Liver (tissue), 3 donors: ENCODE measurements around the gene GANC.

Experiments used
- FOXA2 ChIP-seq: IDR thresholded peaks from 2 replicates; pipeline ENCODE4 v1.6.1; 2016; ENCODE audit warnings: antibody characterized with exemption
- GABPA ChIP-seq, 2 donors: IDR thresholded peaks in 1 of 2; conservative IDR thresholded peaks in 1 of 2; 2 replicates each; pipeline ENCODE4 v1.6.1; 2016; ENCODE audit warnings: antibody characterized with exemption in 2 of 2, mild to moderate bottlenecking in 1 of 2, moderate library complexity in 1 of 2
- JUND ChIP-seq, 2 donors: IDR thresholded peaks; 2 replicates each; pipeline ENCODE4 v1.6.1; 2016; ENCODE audit warnings: antibody characterized with exemption in 2 of 2
- NR2F2 ChIP-seq: IDR thresholded peaks from 2 replicates; pipeline ENCODE4 v1.6.1; 2016; ENCODE audit warnings: antibody characterized with exemption
- RAD21 ChIP-seq, 2 donors: IDR thresholded peaks; 2 replicates each; pipeline ENCODE4 v1.6.1; 2016; ENCODE audit warnings: antibody characterized with exemption in 2 of 2, mild to moderate bottlenecking in 2 of 2
- SP1 ChIP-seq: IDR thresholded peaks from 2 replicates; pipeline ENCODE4 v1.6.1; 2018; ENCODE audit warnings: antibody characterized with exemption, mild to moderate bottlenecking
- TAF1 ChIP-seq: conservative IDR thresholded peaks from 2 replicates; pipeline ENCODE4 v1.6.1; 2016; ENCODE audit warnings: antibody characterized with exemption, mild to moderate bottlenecking
- TF ChIP-seq, protein P1 (sequence below): fragments of 150-350 bp; IDR thresholded peaks from 2 replicates; pipeline ENCODE4 v1.5.1; 2017; ENCODE audit warnings: improper control_type of control experiment, low read depth, low read length; ENCODE audit not compliant: missing input control
- TF ChIP-seq, protein P2 (sequence below): IDR thresholded peaks from 2 replicates; pipeline ENCODE4 v1.6.1; 2016; ENCODE audit warnings: antibody characterized with exemption, mild to moderate bottlenecking
- TF ChIP-seq, protein P3 (sequence below): IDR thresholded peaks from 2 replicates; pipeline ENCODE4 v1.6.1; 2016; ENCODE audit warnings: antibody characterized with exemption
- TF ChIP-seq, protein P4 (sequence below): IDR thresholded peaks from 2 replicates; pipeline ENCODE4 v1.6.1; 2016; ENCODE audit warnings: antibody characterized with exemption
- donor health status: healthy.
- donor health status: healthy.

DNA sequence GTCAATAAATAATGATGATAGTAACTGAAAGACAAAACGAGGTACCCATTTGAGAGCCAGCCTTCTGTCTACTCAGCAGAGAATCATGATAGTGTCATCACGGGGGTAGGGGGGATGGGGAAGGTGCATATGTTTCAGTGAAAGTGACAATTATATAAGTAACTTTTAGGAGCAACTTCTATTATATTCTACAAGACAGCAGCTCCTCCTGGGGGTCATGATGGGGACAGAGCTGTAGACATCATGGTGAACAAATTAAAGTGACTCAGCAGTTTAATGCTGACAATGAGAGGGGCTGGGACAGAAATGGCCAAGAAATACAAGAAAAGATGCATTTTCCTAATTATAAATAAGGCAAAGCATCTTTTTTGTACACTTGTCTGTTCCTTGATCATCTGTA, 98.1 kb downstream of the GANC start:
- TF ChIP-seq SP1 (no peak), FOXA2 (no peak), GABPA (IDR thresholded peaks at IDR 0.05 in 1 of 2, conservative IDR thresholded peaks at IDR 0.05 in 1 of 2) (no peak), JUND (IDR thresholded peaks at IDR 0.05) (no peak), NR2F2 (no peak), TAF1 (no peak), RAD21 (IDR thresholded peaks at IDR 0.05) (no peak)
- TF ChIP-seq, protein P1, sequence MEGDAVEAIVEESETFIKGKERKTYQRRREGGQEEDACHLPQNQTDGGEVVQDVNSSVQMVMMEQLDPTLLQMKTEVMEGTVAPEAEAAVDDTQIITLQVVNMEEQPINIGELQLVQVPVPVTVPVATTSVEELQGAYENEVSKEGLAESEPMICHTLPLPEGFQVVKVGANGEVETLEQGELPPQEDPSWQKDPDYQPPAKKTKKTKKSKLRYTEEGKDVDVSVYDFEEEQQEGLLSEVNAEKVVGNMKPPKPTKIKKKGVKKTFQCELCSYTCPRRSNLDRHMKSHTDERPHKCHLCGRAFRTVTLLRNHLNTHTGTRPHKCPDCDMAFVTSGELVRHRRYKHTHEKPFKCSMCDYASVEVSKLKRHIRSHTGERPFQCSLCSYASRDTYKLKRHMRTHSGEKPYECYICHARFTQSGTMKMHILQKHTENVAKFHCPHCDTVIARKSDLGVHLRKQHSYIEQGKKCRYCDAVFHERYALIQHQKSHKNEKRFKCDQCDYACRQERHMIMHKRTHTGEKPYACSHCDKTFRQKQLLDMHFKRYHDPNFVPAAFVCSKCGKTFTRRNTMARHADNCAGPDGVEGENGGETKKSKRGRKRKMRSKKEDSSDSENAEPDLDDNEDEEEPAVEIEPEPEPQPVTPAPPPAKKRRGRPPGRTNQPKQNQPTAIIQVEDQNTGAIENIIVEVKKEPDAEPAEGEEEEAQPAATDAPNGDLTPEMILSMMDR, result no peak
- TF ChIP-seq, protein P2, sequence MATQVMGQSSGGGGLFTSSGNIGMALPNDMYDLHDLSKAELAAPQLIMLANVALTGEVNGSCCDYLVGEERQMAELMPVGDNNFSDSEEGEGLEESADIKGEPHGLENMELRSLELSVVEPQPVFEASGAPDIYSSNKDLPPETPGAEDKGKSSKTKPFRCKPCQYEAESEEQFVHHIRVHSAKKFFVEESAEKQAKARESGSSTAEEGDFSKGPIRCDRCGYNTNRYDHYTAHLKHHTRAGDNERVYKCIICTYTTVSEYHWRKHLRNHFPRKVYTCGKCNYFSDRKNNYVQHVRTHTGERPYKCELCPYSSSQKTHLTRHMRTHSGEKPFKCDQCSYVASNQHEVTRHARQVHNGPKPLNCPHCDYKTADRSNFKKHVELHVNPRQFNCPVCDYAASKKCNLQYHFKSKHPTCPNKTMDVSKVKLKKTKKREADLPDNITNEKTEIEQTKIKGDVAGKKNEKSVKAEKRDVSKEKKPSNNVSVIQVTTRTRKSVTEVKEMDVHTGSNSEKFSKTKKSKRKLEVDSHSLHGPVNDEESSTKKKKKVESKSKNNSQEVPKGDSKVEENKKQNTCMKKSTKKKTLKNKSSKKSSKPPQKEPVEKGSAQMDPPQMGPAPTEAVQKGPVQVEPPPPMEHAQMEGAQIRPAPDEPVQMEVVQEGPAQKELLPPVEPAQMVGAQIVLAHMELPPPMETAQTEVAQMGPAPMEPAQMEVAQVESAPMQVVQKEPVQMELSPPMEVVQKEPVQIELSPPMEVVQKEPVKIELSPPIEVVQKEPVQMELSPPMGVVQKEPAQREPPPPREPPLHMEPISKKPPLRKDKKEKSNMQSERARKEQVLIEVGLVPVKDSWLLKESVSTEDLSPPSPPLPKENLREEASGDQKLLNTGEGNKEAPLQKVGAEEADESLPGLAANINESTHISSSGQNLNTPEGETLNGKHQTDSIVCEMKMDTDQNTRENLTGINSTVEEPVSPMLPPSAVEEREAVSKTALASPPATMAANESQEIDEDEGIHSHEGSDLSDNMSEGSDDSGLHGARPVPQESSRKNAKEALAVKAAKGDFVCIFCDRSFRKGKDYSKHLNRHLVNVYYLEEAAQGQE, result no peak
- TF ChIP-seq, protein P3, sequence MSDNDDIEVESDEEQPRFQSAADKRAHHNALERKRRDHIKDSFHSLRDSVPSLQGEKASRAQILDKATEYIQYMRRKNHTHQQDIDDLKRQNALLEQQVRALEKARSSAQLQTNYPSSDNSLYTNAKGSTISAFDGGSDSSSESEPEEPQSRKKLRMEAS, result no peak
- TF ChIP-seq, protein P4, sequence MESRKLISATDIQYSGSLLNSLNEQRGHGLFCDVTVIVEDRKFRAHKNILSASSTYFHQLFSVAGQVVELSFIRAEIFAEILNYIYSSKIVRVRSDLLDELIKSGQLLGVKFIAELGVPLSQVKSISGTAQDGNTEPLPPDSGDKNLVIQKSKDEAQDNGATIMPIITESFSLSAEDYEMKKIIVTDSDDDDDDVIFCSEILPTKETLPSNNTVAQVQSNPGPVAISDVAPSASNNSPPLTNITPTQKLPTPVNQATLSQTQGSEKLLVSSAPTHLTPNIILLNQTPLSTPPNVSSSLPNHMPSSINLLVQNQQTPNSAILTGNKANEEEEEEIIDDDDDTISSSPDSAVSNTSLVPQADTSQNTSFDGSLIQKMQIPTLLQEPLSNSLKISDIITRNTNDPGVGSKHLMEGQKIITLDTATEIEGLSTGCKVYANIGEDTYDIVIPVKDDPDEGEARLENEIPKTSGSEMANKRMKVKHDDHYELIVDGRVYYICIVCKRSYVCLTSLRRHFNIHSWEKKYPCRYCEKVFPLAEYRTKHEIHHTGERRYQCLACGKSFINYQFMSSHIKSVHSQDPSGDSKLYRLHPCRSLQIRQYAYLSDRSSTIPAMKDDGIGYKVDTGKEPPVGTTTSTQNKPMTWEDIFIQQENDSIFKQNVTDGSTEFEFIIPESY, result no peak
